H1 (cell line): ENCODE results near the gene CYB561D2. TPM values are rescaled to one million over a fixed set of nuclear protein-coding genes. Genes with fewer than 3 reads are reported as not detected.

Experiments used
- CTCF ChIA-PET: fragments of 300-600 bp; sonication (Branson Sonifier 250); formaldehyde crosslinking; loops from one replicate; lab custom pipeline; 2021; ENCODE audit not compliant: partially characterized antibody; lab: Charles Lee
- POLR2A ChIA-PET: fragments of 300-600 bp; sonication (Branson Sonifier 250); formaldehyde crosslinking; loops from one replicate; lab custom pipeline; 2021; ENCODE audit warnings: inconsistent platforms; ENCODE audit not compliant: partially characterized antibody; lab: Charles Lee
- DNase-seq, 2 experiments: peaks; one replicate each; pipeline versions ENCODE4 v3.0.0 to v3.0.0-alpha.2; 2010 to 2022; ENCODE audit warnings: low spot score in 2 of 2, low read depth in 1 of 2, mixed read lengths in 1 of 2
- FAIRE-seq: peaks from 2 replicates; lab custom pipeline; 2011; peaks lifted over from hg19 to GRCh38; lab: Jason Lieb, UNC
- H2AFZ ChIP-seq: 2 replicates; pipeline ENCODE4 v1.8.1; 2012; ENCODE audit warnings: low read length, inconsistent platforms
- H2AK5ac ChIP-seq: 2 replicates; pipeline ENCODE4 v1.6.1; 2013; ENCODE audit warnings: low read depth, low read length
- H2BK120ac ChIP-seq: replicated peaks from 2 replicates; pipeline ENCODE3; 2013; ENCODE audit warnings: low read depth, low read length, inconsistent platforms
- H2BK12ac ChIP-seq: 2 replicates; pipeline ENCODE4 v1.6.1; 2013; ENCODE audit warnings: low read depth, low read length
- H2BK15ac ChIP-seq: 2 replicates; pipeline ENCODE4 v1.6.1; 2013; ENCODE audit warnings: low read length
- H2BK20ac ChIP-seq: 2 replicates; pipeline ENCODE4 v1.6.1; 2013; ENCODE audit warnings: low read length
- H2BK5ac ChIP-seq: 2 replicates; pipeline ENCODE4 v1.6.1; 2013; ENCODE audit warnings: low read depth, low read length
- H3K14ac ChIP-seq: 2 replicates; pipeline ENCODE4 v1.6.1; 2013; ENCODE audit warnings: inconsistent platforms; ENCODE audit not compliant: insufficient read length
- H3K18ac ChIP-seq: 2 replicates; pipeline ENCODE4 v1.6.1; 2013; ENCODE audit warnings: low read length; ENCODE audit errors: extremely low read depth
- H3K23ac ChIP-seq: 2 replicates; pipeline ENCODE4 v1.6.1; 2013; ENCODE audit warnings: inconsistent platforms; ENCODE audit not compliant: insufficient read length
- H3K23me2 ChIP-seq: 2 replicates; pipeline ENCODE4 v1.6.1; 2013; ENCODE audit warnings: low read depth, low read length
- H3K27ac ChIP-seq: 2 replicates; pipeline ENCODE4 v1.6.1; 2011; ENCODE audit warnings: low read depth, low read length, inconsistent platforms
- H3K27me3 ChIP-seq, 4 experiments: replicated peaks in 1 of 4; 1 replicate in 1 of 4; 2 replicates in 3 of 4; pipeline versions ENCODE4 v1.6.1 to v1.8.1; 2011 to 2013; ENCODE audit warnings: low read length in 3 of 4, mild to moderate bottlenecking in 3 of 4, inconsistent platforms in 2 of 4, mixed read lengths in 2 of 4, moderate library complexity in 1 of 4; ENCODE audit not compliant: control insufficient read depth in 3 of 4, insufficient read depth in 3 of 4; ENCODE audit errors: extremely low read depth in 1 of 4
- H3K36me3 ChIP-seq, 4 experiments: 2 replicates each; pipeline versions ENCODE4 v1.6.1 to v1.8.1; 2011 to 2013; ENCODE audit warnings: mild to moderate bottlenecking in 4 of 4, low read length in 3 of 4, moderate library complexity in 2 of 4, control low read depth in 1 of 4, inconsistent platforms in 1 of 4; ENCODE audit not compliant: insufficient read depth in 4 of 4, control insufficient read depth in 2 of 4
- H3K4ac ChIP-seq: replicated peaks from 2 replicates; pipeline ENCODE3; 2013; ENCODE audit warnings: low read length, low read depth, mixed read lengths, inconsistent platforms; ENCODE audit not compliant: insufficient read length
- H3K4me1 ChIP-seq, 4 experiments: replicated peaks in 1 of 4; 1 replicate in 1 of 4; 2 replicates in 3 of 4; pipeline versions ENCODE4 v1.6.1 to v1.8.1; 2011 to 2013; ENCODE audit warnings: low read length in 3 of 4, inconsistent platforms in 2 of 4, mixed read lengths in 1 of 4; ENCODE audit not compliant: insufficient read depth in 4 of 4, control insufficient read depth in 3 of 4
- H3K4me2 ChIP-seq, 2 experiments: 2 replicates each; pipeline versions ENCODE4 v1.6.1 to v1.8.1; 2011 to 2013; ENCODE audit warnings: low read depth in 2 of 2, low read length in 2 of 2, control low read depth in 1 of 2, inconsistent platforms in 1 of 2, mild to moderate bottlenecking in 1 of 2; ENCODE audit not compliant: insufficient read depth in 1 of 2
- H3K4me3 ChIP-seq, 4 experiments: fragments of 200-600, 300-600 bp in 1 of 4; sonication (generic), shearing (Covaris generic), sonication (Bioruptor Twin) in 1 of 4; 2 replicates each; pipeline versions ENCODE4 v1.5.1 to v1.8.1; 2011 to 2016; ENCODE audit warnings: low read length in 4 of 4, low read depth in 3 of 4, control low read depth in 2 of 4, inconsistent platforms in 2 of 4, mild to moderate bottlenecking in 2 of 4, mixed read lengths in 1 of 4, moderate library complexity in 1 of 4; ENCODE audit not compliant: insufficient read depth in 2 of 4; ENCODE audit errors: extremely low read depth in 1 of 4
- H3K56ac ChIP-seq: replicated peaks from 2 replicates; pipeline ENCODE3; 2013; ENCODE audit warnings: low read depth, mild to moderate bottlenecking, mixed read lengths, low read length, inconsistent platforms; ENCODE audit not compliant: insufficient read length
- H3K79me1 ChIP-seq: 2 replicates; pipeline ENCODE4 v1.6.1; 2013; ENCODE audit warnings: low read depth, low read length, control low read depth
- H3K79me2 ChIP-seq, 2 experiments: 2 replicates each; pipeline versions ENCODE4 v1.6.1 to v1.8.1; 2012 to 2013; ENCODE audit warnings: low read length in 2 of 2, mild to moderate bottlenecking in 2 of 2, inconsistent platforms in 1 of 2; ENCODE audit not compliant: insufficient read depth in 2 of 2, control insufficient read depth in 1 of 2
- H3K9ac ChIP-seq, 4 experiments: replicated peaks in 1 of 4; 1 replicate in 1 of 4; 2 replicates in 3 of 4; pipeline versions ENCODE4 v1.6.1 to v1.8.1; 2011 to 2013; ENCODE audit warnings: low read depth in 3 of 4, low read length in 3 of 4, control low read depth in 2 of 4, mild to moderate bottlenecking in 2 of 4, moderate library complexity in 2 of 4, inconsistent platforms in 1 of 4; ENCODE audit errors: extremely low read depth in 1 of 4
- H3K9me3 ChIP-seq, 2 experiments: 2 replicates each; pipeline versions ENCODE4 v1.6.1 to v1.8.1; 2012 to 2013; ENCODE audit warnings: mild to moderate bottlenecking in 2 of 2, moderate library complexity in 2 of 2, control low read depth in 1 of 2, inconsistent platforms in 1 of 2, low read depth in 1 of 2, low read length in 1 of 2, mixed read lengths in 1 of 2; ENCODE audit not compliant: insufficient read depth in 2 of 2
- H4K20me1 ChIP-seq, 2 experiments: replicated peaks in 1 of 2; 2 replicates each; pipeline versions ENCODE3 to v1.8.1; 2011 to 2013; ENCODE audit warnings: inconsistent platforms in 2 of 2, low read length in 2 of 2, mild to moderate bottlenecking in 1 of 2; ENCODE audit not compliant: insufficient read depth in 2 of 2, control insufficient read depth in 1 of 2
- H4K5ac ChIP-seq: 2 replicates; pipeline ENCODE4 v1.6.1; 2013; ENCODE audit warnings: low read length, low read depth, mixed read lengths, inconsistent platforms; ENCODE audit not compliant: insufficient read length
- H4K8ac ChIP-seq: 2 replicates; pipeline ENCODE4 v1.8.0; 2013; ENCODE audit warnings: mild to moderate bottlenecking, moderate library complexity, low read length, inconsistent platforms; ENCODE audit not compliant: insufficient read depth; ENCODE audit errors: extremely low read depth
- H4K91ac ChIP-seq: replicated peaks from 2 replicates; pipeline ENCODE3; 2013; ENCODE audit warnings: low read length, mixed read lengths, inconsistent platforms; ENCODE audit not compliant: insufficient read length
- ASH2L ChIP-seq: fragments of 200-600, 300-600 bp; sonication (generic); IDR thresholded peaks from one replicate; pipeline ENCODE4 v1.7.1; 2017; ENCODE audit warnings: low read length
- JUND ChIP-seq: IDR thresholded peaks from 2 replicates; pipeline ENCODE4 v1.6.1; 2011; ENCODE audit warnings: mild to moderate bottlenecking, improper control_type of control experiment, low read length
- NRF1 ChIP-seq: IDR thresholded peaks from 2 replicates; pipeline ENCODE4 v1.6.1; 2011; ENCODE audit warnings: mild to moderate bottlenecking, low read depth, low read length, improper control_type of control experiment
- RFX5 ChIP-seq: IDR thresholded peaks from 2 replicates; pipeline ENCODE4 v1.6.1; 2011; ENCODE audit warnings: low read depth, low read length, improper control_type of control experiment, borderline replicate concordance
- SAP30 ChIP-seq: fragments of 300-600 bp; sonication (generic); IDR thresholded peaks from 2 replicates; pipeline ENCODE4 v1.7.1; 2012; ENCODE audit warnings: low read length, moderate library complexity, mild to moderate bottlenecking, inconsistent platforms; ENCODE audit not compliant: insufficient read depth, insufficient replicate concordance
- SIX5 ChIP-seq: IDR thresholded peaks from 2 replicates; pipeline ENCODE4 v1.6.1; 2011; ENCODE audit warnings: mild to moderate bottlenecking, low read depth, low read length
- SP4 ChIP-seq: IDR thresholded peaks from 2 replicates; pipeline ENCODE4 v1.6.1; 2012; ENCODE audit warnings: low read length, inconsistent platforms
- SUZ12 ChIP-seq: fragments of 200-600 bp; sonication (generic); IDR thresholded peaks from 2 replicates; pipeline ENCODE4 v1.6.1; 2012; ENCODE audit warnings: mild to moderate bottlenecking, inconsistent platforms, low read length, moderate library complexity, mixed read lengths
- TAF1 ChIP-seq: IDR thresholded peaks from 2 replicates; pipeline ENCODE4 v1.6.1; 2011; ENCODE audit warnings: mild to moderate bottlenecking, low read depth, low read length
- TBP ChIP-seq: IDR thresholded peaks from 2 replicates; pipeline ENCODE4 v1.6.1; 2011; ENCODE audit warnings: low read depth, low read length, improper control_type of control experiment
- TCF12 ChIP-seq: IDR thresholded peaks from 2 replicates; pipeline ENCODE4 v1.6.1; 2011; ENCODE audit warnings: low read depth, mild to moderate bottlenecking, low read length
- TEAD4 ChIP-seq: IDR thresholded peaks from 2 replicates; pipeline ENCODE4 v1.6.1; 2012; ENCODE audit warnings: low read depth, low read length, inconsistent platforms, mixed read lengths
- WGBS, 2 experiments: shearing (Covaris generic) in 1 of 2; methylation state at CpG; one replicate each; pipeline versions ENCODE4 v1.1.6 to v1.1.7; 2013 to 2015; ENCODE audit warnings: low lambda C conversion rate in 2 of 2, mixed read lengths in 2 of 2, inconsistent platforms in 1 of 2, low coverage in 1 of 2, missing lambda C conversion rate in 1 of 2; ENCODE audit not compliant: insufficient replicate concordance in 2 of 2, insufficient coverage in 1 of 2, insufficient read length in 1 of 2; ENCODE audit errors: extremely low coverage in 1 of 2, missing lambda C conversion rate in 1 of 2; 5-methylcytosine and 5-hydroxymethylcytosine counted together
- polyA plus RNA-seq, 7 experiments: library from polyadenylated mRNA; depleted of rRNA in 3 of 7; stranded (reverse) in 5 of 7; unstranded in 2 of 7; fragments of >200 nt in 5 of 7; fragments of 200-250 nt in 2 of 7; gene quantifications; 1 replicate in 5 of 7; 2 replicates in 1 of 7; 4 replicates in 1 of 7; pipeline versions ENCODE4 v1.2.1 to v1.2.3, GENCODE V29; 2011 to 2013; ENCODE audit warnings: missing spikeins in 2 of 7, mixed read lengths in 2 of 7
- total RNA-seq: library from RNA; stranded (reverse); fragmentation: NEBNext Ultra II Directional; extraction: Animal tissue kit (Norgen Biotek cat#: 25700); gene quantifications from 2 replicates; pipeline ENCODE4 v1.2.1, GENCODE V29; 2021
- TF ChIP-seq, protein P1 (sequence below): IDR thresholded peaks from 2 replicates; pipeline ENCODE4 v1.6.1; 2011; ENCODE audit warnings: low read length, improper control_type of control experiment

Gene CYB561D2
- total and polyA plus RNA-seq, 2 of the 8 experiments (the other 6 are each of a cell fraction or from before 2014, with no cell fraction given), result 9.8 to 34.0 TPM

DNA sequence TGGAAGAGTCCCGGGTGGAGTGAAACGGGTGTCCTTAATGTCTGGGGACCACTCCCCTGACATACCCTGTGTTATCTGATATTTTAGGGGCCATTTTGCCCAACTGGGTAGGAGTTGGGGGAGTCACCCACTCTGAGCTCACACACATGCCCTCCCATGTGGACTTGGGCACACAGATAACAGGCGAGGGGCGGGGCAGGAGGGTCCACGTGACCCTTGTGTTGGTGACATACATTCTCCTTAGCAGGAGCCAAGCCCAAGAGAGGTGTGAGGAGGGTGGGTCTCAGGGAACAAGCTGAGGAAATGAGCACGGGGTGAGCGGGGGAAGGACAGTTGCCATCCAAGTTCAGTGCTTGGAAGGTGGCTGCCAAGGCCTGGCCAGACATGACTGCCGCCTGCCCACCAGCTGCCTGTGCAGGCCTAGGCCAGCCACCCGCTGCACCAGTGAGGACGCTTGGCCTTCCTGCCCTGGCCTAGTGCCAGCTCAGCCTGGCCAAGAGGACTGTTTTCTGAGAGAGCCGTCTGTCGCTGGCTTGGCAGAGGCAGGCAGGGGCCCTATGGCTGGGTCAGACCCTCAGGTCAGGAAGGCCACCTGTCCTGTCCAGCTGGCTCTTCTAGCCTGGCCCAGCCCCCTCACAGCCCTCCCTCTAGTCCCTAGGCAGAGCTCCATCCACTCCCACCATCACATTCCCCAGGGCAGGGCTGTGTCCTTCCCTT, 40.0 kb downstream of the CYB561D2 start:
- no peak overlapping the region for H3K56ac ChIP-seq
- FAIRE-seq, result no peak
- H3K18ac ChIP-seq, result no peak overlapping the region
- no peak for DNase-seq
- no peaks in the 10 kb centered on the region for H3K9me3 ChIP-seq
- H3K23ac ChIP-seq, result no peak overlapping the region
- H2BK20ac ChIP-seq, result no peak overlapping the region
- WGBS, 2 experiments, result 87% methylated on average over 12 of the region's 12 CpGs; no CpG with 5 or more reads in 1 of the 2 experiments
- H3K27me3 ChIP-seq, result no peaks in the 10 kb centered on the region
- H3K4me2 ChIP-seq, result no peak overlapping the region
- no peak overlapping the region for H4K5ac ChIP-seq
- no peak overlapping the region for H3K27ac ChIP-seq
- ChIA-PET CTCF (interaction anchor here (0.6 to 9.3 kb wide), 16 partner anchors 9 to 225 kb away, joined by 3 to 136 read pairs (median 6); partner anchors contain the start of genes CYB561D2, NPRL2 and ZMYND10), POLR2A (interaction anchor here (1.2 to 1.5 kb wide), 2 partner anchors 11 to 25 kb away, joined by 3 to 7 read pairs; no protein-coding TSS in a partner anchor)
- no peak overlapping the region for H4K91ac ChIP-seq
- H3K79me1 ChIP-seq, result no peaks in the 10 kb centered on the region
- no peak overlapping the region for H2AFZ ChIP-seq
- H2BK120ac ChIP-seq, result no peak overlapping the region
- H3K4ac ChIP-seq, result no peak overlapping the region
- H3K4me1 ChIP-seq, result peaks cover 0 to 2% (median under 1%) of the 10 kb centered on the region in 4 experiments; a peak in 2 of 7 replicates
- H3K14ac ChIP-seq, result no peak overlapping the region
- no peak overlapping the region for H2AK5ac ChIP-seq
- H2BK12ac ChIP-seq, result no peak overlapping the region
- no peak overlapping the region for H3K4me3 ChIP-seq
- H3K36me3 ChIP-seq, result no peaks in the 10 kb centered on the region
- no peaks in the 10 kb centered on the region for H3K23me2 ChIP-seq
- H3K9ac ChIP-seq, result no peak overlapping the region
- no peaks in the 10 kb centered on the region for H3K79me2 ChIP-seq
- H4K8ac ChIP-seq, result no peak overlapping the region
- H2BK5ac ChIP-seq, result no peak overlapping the region
- H2BK15ac ChIP-seq, result no peak overlapping the region
- H4K20me1 ChIP-seq, result peaks cover 3 to 4% of the 10 kb centered on the region in 2 experiments
- TF ChIP-seq SUZ12, result no peak
- TF ChIP-seq JUND, result no peak
- TF ChIP-seq TBP, result no peak
- TF ChIP-seq, protein P1, sequence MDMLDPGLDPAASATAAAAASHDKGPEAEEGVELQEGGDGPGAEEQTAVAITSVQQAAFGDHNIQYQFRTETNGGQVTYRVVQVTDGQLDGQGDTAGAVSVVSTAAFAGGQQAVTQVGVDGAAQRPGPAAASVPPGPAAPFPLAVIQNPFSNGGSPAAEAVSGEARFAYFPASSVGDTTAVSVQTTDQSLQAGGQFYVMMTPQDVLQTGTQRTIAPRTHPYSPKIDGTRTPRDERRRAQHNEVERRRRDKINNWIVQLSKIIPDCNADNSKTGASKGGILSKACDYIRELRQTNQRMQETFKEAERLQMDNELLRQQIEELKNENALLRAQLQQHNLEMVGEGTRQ, result no peak
- TF ChIP-seq TCF12, result no peak
- no peak for TF ChIP-seq SIX5
- no peak for TF ChIP-seq NRF1
- no peak for TF ChIP-seq SAP30
- no peak for TF ChIP-seq TEAD4
- TF ChIP-seq ASH2L, result no peak
- no peak for TF ChIP-seq RFX5
- no peak for TF ChIP-seq SP4
- TF ChIP-seq TAF1, result no peak
